ENCODE results near the gene VEGFC. TPM values are rescaled to one million over a fixed set of nuclear protein-coding genes. Genes with fewer than 3 reads are reported as not detected.

VEGFC gene
- total and polyA plus RNA-seq, 7 donors = 2.4 to 11.1 (median 4.8) TPM; not detected in 1

- TF ChIP-seq EP300 (IDR thresholded peaks at IDR 0.05) (no peak), POLR2AphosphoS5 (IDR thresholded peaks at IDR 0.05) (no peak), CTCF (IDR thresholded peaks at IDR 0.05) (no peak), POLR2A (IDR thresholded peaks at IDR 0.05) (no peak)
- intact Hi-C loops (cut with DNase I) = no loop called here
- DNase-seq = no peak
- H3K27ac ChIP-seq = no peak overlapping the region
- H3K4me1 ChIP-seq = no peaks in the 10 kb centered on the region
- H3K4me3 ChIP-seq = no peak overlapping the region
- no peaks in the 10 kb centered on the region for H3K27me3 ChIP-seq
- no peaks in the 10 kb centered on the region for H3K9me3 ChIP-seq
- WGBS, 2 donors = 89 to 91% methylated on average over 5 of the region's 5 CpGs
- no peaks in the 10 kb centered on the region for H3K36me3 ChIP-seq
Observed at GRCh38 chr4:176690716-176691115, 102.0 kb downstream of the VEGFC start.

GRCh38 chr4:176680668-176681180 lies 112.0 kb downstream of the VEGFC start:
- TF ChIP-seq POLR2AphosphoS5 (IDR thresholded peaks at IDR 0.05) (no peak), CTCF (IDR thresholded peaks at IDR 0.05) (no peak), EP300 (IDR thresholded peaks at IDR 0.05) (no peak), POLR2A (IDR thresholded peaks at IDR 0.05) (no peak)
- DNase-seq = no peak
- H3K4me3 ChIP-seq = no peak overlapping the region
- intact Hi-C loops (cut with DNase I) = no loop called here
- H3K4me1 ChIP-seq = peaks cover 0 to 31% (median 18%) of the 10 kb centered on the region in 4 donors
- no peaks in the 10 kb centered on the region for H3K9me3 ChIP-seq
- H3K36me3 ChIP-seq = no peaks in the 10 kb centered on the region
- WGBS, 2 donors = 68 to 76% methylated on average over 4 of the region's 4 CpGs
- H3K27ac ChIP-seq = peak overlapping the region in 1 of 4 donors; percentile 41
- H3K27me3 ChIP-seq = no peaks in the 10 kb centered on the region

GRCh38 chr4:176676901-176677300 lies 115.8 kb downstream of the VEGFC start:
- DNase-seq = no peak
- Histone ChIP-seq H3K27ac (no peak overlapping the region), H3K27me3 (no peaks in the 10 kb centered on the region), H3K4me1 (peaks cover 0 to 29% (median 18%) of the 10 kb centered on the region in 4 donors), H3K9me3 (no peaks in the 10 kb centered on the region), H3K4me3 (no peak overlapping the region), H3K36me3 (no peaks in the 10 kb centered on the region)
- 76 to 81% methylated on average over 4 of the region's 4 CpGs for WGBS, 2 donors
- no peak for TF ChIP-seq EP300 (IDR thresholded peaks at IDR 0.05)
- no peak for TF ChIP-seq POLR2A (IDR thresholded peaks at IDR 0.05)
- TF ChIP-seq CTCF (IDR thresholded peaks at IDR 0.05) = no peak
- no peak for TF ChIP-seq POLR2AphosphoS5 (IDR thresholded peaks at IDR 0.05)
- intact Hi-C loops (cut with DNase I) = no loop called here

- TF ChIP-seq EP300 (IDR thresholded peaks at IDR 0.05) (no peak), POLR2AphosphoS5 (IDR thresholded peaks at IDR 0.05) (no peak), CTCF (IDR thresholded peaks at IDR 0.05) (no peak), POLR2A (IDR thresholded peaks at IDR 0.05) (no peak)
- Histone ChIP-seq H3K4me1 (peaks cover 0 to 19% (median 17%) of the 10 kb centered on the region in 4 donors), H3K36me3 (no peaks in the 10 kb centered on the region), H3K27me3 (no peaks in the 10 kb centered on the region), H3K4me3 (no peak overlapping the region), H3K27ac (no peak overlapping the region), H3K9me3 (no peaks in the 10 kb centered on the region)
- intact Hi-C loops (cut with DNase I) = no loop called here
- WGBS, 2 donors = 48 to 66% methylated on average over 3 of the region's 3 CpGs
- DNase-seq = no peak
Observed at GRCh38 chr4:176675810-176676209, 116.9 kb downstream of the VEGFC start.

- no peaks in the 10 kb centered on the region for H3K27me3 ChIP-seq
- 81 to 84% methylated on average over 9 of the region's 9 CpGs for WGBS, 2 donors
- TF ChIP-seq EP300 (IDR thresholded peaks at IDR 0.05) (no peak), CTCF (IDR thresholded peaks at IDR 0.05) (no peak), POLR2AphosphoS5 (IDR thresholded peaks at IDR 0.05) (no peak), POLR2A (IDR thresholded peaks at IDR 0.05) (no peak)
- H3K9me3 ChIP-seq = no peaks in the 10 kb centered on the region
- peaks cover 0 to 8% (median 1%) of the 10 kb centered on the region in 4 donors for H3K4me1 ChIP-seq
- intact Hi-C loops (cut with DNase I) = no loop called here
- no peak overlapping the region for H3K4me3 ChIP-seq
- no peak overlapping the region for H3K27ac ChIP-seq
- H3K36me3 ChIP-seq = no peaks in the 10 kb centered on the region
- DNase-seq = no peak
Observed at GRCh38 chr4:176671532-176671931, 121.2 kb downstream of the VEGFC start.
